Natural killer cell (primary cell): ENCODE results near the gene ZNF200. TPM values are rescaled to one million over a fixed set of nuclear protein-coding genes. Genes with fewer than 3 reads are reported as not detected.

Experiments
- ATAC-seq, 3 donors: fragments of 150-1000 bp in 2 of 3; fragments of 200-7000 bp in 1 of 3; cut with Tn5 transposase; 1 replicate in 1 of 3; 2 replicates in 2 of 3; pipeline ENCODE4 v1.10.0; 2021; ENCODE audit warnings: mild to moderate bottlenecking in 2 of 3, moderate library complexity in 2 of 3
- DNase-seq, 2 donors: peaks; one replicate each; pipeline versions ENCODE4 v3.0.0 to v3.0.0-alpha.2; 2013 to 2021; ENCODE audit warnings: mixed read lengths in 1 of 2
- H3K27ac ChIP-seq: one replicate; pipeline ENCODE4 v1.5.1; 2013; ENCODE audit warnings: mild to moderate bottlenecking, low read length
- H3K27me3 ChIP-seq: one replicate; pipeline ENCODE4 v1.6.1; 2013; ENCODE audit warnings: low read length; ENCODE audit not compliant: control insufficient read depth, insufficient read depth
- H3K36me3 ChIP-seq: one replicate; pipeline ENCODE4 v1.6.1; 2013; ENCODE audit warnings: low read length; ENCODE audit not compliant: control insufficient read depth, insufficient read depth
- H3K4me1 ChIP-seq: one replicate; pipeline ENCODE4 v1.6.1; 2013; ENCODE audit warnings: low read length; ENCODE audit not compliant: control insufficient read depth, insufficient read depth
- H3K4me3 ChIP-seq: one replicate; pipeline ENCODE4 v1.5.1; 2013; ENCODE audit warnings: low read length
- H3K9me3 ChIP-seq: one replicate; pipeline ENCODE4 v1.6.1; 2013; ENCODE audit warnings: low read length; ENCODE audit not compliant: control insufficient read depth, insufficient read depth
- H3K27ac Mint-ChIP-seq, 2 donors: one replicate each; pipeline ENCODE4 v1.8.0; 2022; ENCODE audit warnings: mild to moderate bottlenecking in 2 of 2, mixed read lengths in 2 of 2, moderate library complexity in 1 of 2
- H3K27me3 Mint-ChIP-seq, 2 donors: one replicate each; pipeline ENCODE4 v1.8.0; 2022; ENCODE audit warnings: low read depth in 2 of 2, mixed read lengths in 2 of 2
- H3K36me3 Mint-ChIP-seq: one replicate; pipeline ENCODE4 v1.8.0; 2022; ENCODE audit warnings: mixed read lengths
- H3K4me1 Mint-ChIP-seq, 2 donors: one replicate each; pipeline ENCODE4 v1.8.0; 2022; ENCODE audit warnings: mixed read lengths in 2 of 2
- H3K4me3 Mint-ChIP-seq: one replicate; pipeline ENCODE4 v1.8.0; 2022; ENCODE audit warnings: mild to moderate bottlenecking, moderate library complexity, mixed read lengths
- H3K9me3 Mint-ChIP-seq, 2 donors: one replicate each; pipeline ENCODE4 v1.8.0; 2022; ENCODE audit warnings: mixed read lengths in 2 of 2
- CTCF ChIP-seq: fragments of 200-600 bp; IDR thresholded peaks from one replicate; pipeline ENCODE4 v1.8.0; 2022; ENCODE audit warnings: antibody characterized with exemption
- WGBS: methylation state at CpG from one replicate; pipeline ENCODE4 v1.1.7; 2013; ENCODE audit warnings: missing lambda C conversion rate; ENCODE audit not compliant: insufficient coverage; 5-methylcytosine and 5-hydroxymethylcytosine counted together
- intact Hi-C: fragments of 100-400 bp; cut with micrococcal nuclease; formaldehyde crosslinking; loops from one replicate; pipeline ENCODE4 v1.14.2; 2022
- total RNA-seq, 4 donors: library from RNA; stranded (reverse); fragments of 120-200 nt in 1 of 4; gene quantifications; one replicate each; pipeline versions ENCODE4 v1.2.3 to v1.2.4, GENCODE V29; 2013 to 2022

Gene ZNF200
- total RNA-seq, 3 donors from 2014 or later (not counting 1 experiment from before 2014, with no cell fraction given), result 5.3 to 10.9 (median 5.6) TPM

- peaks cover 17% of the 10 kb centered on the region for H3K4me1 ChIP-seq
- intact Hi-C loops, result no loop called here
- peak overlapping the region in 1 of 2 donors; percentile 23 for H3K27ac Mint-ChIP-seq
- 56% methylated on average over 4 of the region's 5 CpGs for WGBS
- DNase-seq, result peak in 1 of 2 donors; percentile 48
- TF ChIP-seq CTCF, result peak; percentile 53
- H3K36me3 Mint-ChIP-seq, result peaks cover 5% of the 10 kb centered on the region
- no peaks in the 10 kb centered on the region for H3K9me3 Mint-ChIP-seq
- H3K27me3 ChIP-seq, result no peaks in the 10 kb centered on the region
- no peaks in the 10 kb centered on the region for H3K36me3 ChIP-seq
- ATAC-seq, result no peak
- H3K27me3 Mint-ChIP-seq, result no peaks in the 10 kb centered on the region
- H3K4me1 Mint-ChIP-seq, result peaks cover 18 to 27% of the 10 kb centered on the region in 2 donors
- peak overlapping the region; percentile 63 for H3K4me3 Mint-ChIP-seq
- H3K9me3 ChIP-seq, result no peaks in the 10 kb centered on the region
- H3K4me3 ChIP-seq, result no peak overlapping the region
- no peak overlapping the region for H3K27ac ChIP-seq
Observed at GRCh38 chr16:3266873-3267537, 32.0 kb upstream of the ZNF200 start.

- peak; percentile 93 to 97 for DNase-seq
- no peaks in the 10 kb centered on the region for H3K27me3 ChIP-seq
- peak; percentile 87 to 90 (median 88) for ATAC-seq
- peak overlapping the region; percentile 77 for H3K4me3 ChIP-seq
- H3K27ac Mint-ChIP-seq, result peak overlapping the region; percentile 92 to 93
- WGBS, result under 1% methylated on average over 77 of the region's 77 CpGs
- peaks cover 17% of the 10 kb centered on the region for H3K4me1 ChIP-seq
- H3K36me3 Mint-ChIP-seq, result peaks cover 5% of the 10 kb centered on the region
- H3K4me3 Mint-ChIP-seq, result peak overlapping the region; percentile 90
- peaks cover 18 to 27% of the 10 kb centered on the region in 2 donors for H3K4me1 Mint-ChIP-seq
- no peak for TF ChIP-seq CTCF
- no peaks in the 10 kb centered on the region for H3K36me3 ChIP-seq
- H3K27me3 Mint-ChIP-seq, result no peaks in the 10 kb centered on the region
- intact Hi-C loops, result loop anchor here (1.0 kb wide), 3 partner anchors 19 to 236 kb away; partner anchors contain the start of gene ZNF263
- H3K9me3 ChIP-seq, result no peaks in the 10 kb centered on the region
- H3K27ac ChIP-seq, result peak overlapping the region; percentile 95
- no peaks in the 10 kb centered on the region for H3K9me3 Mint-ChIP-seq
Observed at GRCh38 chr16:3264137-3265036, 29.4 kb upstream of the ZNF200 start.

- peak overlapping the region; percentile 26 for H3K4me3 Mint-ChIP-seq
- WGBS, result 98% methylated on average over 4 of the region's 4 CpGs
- H3K4me1 ChIP-seq, result peaks cover 17% of the 10 kb centered on the region
- TF ChIP-seq CTCF, result no peak
- H3K4me3 ChIP-seq, result no peak overlapping the region
- DNase-seq, result no peak
- no peak for ATAC-seq
- no peaks in the 10 kb centered on the region for H3K9me3 Mint-ChIP-seq
- intact Hi-C loops, result no loop called here
- no peaks in the 10 kb centered on the region for H3K27me3 ChIP-seq
- H3K36me3 Mint-ChIP-seq, result no peaks in the 10 kb centered on the region
- no peak overlapping the region for H3K27ac ChIP-seq
- H3K4me1 Mint-ChIP-seq, result peaks cover 18 to 27% of the 10 kb centered on the region in 2 donors
- peaks cover 5 to 7% of the 10 kb centered on the region in 2 donors for H3K27me3 Mint-ChIP-seq
- H3K9me3 ChIP-seq, result no peaks in the 10 kb centered on the region
- no peaks in the 10 kb centered on the region for H3K36me3 ChIP-seq
- peak overlapping the region; percentile 92 to 93 for H3K27ac Mint-ChIP-seq
Observed at GRCh38 chr16:3262517-3262916, 27.6 kb upstream of the ZNF200 start.
